Measurements from ENCODE around the gene USP47.

USP47 gene

GRCh38 chr11:12007769-12008737, 166.3 kb downstream of the USP47 start, which contains the start of gene DKK3:
TSS of gene DKK3 (minus strand) at chr11:12008626. CDS start at chr11:12008582, 44 bp downstream.
- DNase-seq, result peak; percentile 54

Measured in femur (tissue), 1 donor.